Measurements from ENCODE around the gene TAS1R2.
"Not testable (repeated sequence)": the region's sequence is repeated elsewhere in the genome, so short reads cannot be mapped to it uniquely, and the experiment has no call there.

Gene TAS1R2

DNA sequence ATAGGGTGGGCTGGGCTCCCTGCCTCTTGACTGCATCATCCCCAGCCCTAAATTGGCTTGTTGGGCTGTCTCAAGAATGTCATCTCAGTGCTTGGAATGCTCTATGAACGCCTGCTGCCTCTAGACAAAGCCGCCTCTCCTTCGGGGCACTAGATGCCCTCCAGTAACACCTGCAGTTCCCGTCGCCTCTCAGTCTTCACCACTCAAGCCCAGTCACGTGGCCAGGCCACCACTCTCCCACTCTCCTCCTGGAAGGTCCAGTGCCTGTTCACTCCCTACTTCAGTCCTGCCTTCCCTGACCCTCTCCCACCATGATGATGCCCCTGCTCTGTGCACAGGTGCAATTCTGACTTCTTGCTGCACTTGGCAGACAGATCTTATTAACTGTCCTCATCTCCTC lies 7.0 kb downstream of the TAS1R2 start:
- ATAC-seq: no peak
- TF ChIP-seq RARB (CRISPR knock-in tag; IDR thresholded peaks at IDR 0.05) (no peak), ZNF8 (CRISPR knock-in tag; IDR thresholded peaks at IDR 0.05) (no peak), GLIS3 (CRISPR knock-in tag; IDR thresholded peaks at IDR 0.05) (no peak), TCF4 (CRISPR knock-in tag; IDR thresholded peaks at IDR 0.05; ENCODE audit: borderline replicate concordance) (no peak), ZFP3 (CRISPR knock-in tag; IDR thresholded peaks at IDR 0.05) (no peak), OSR1 (CRISPR knock-in tag; IDR thresholded peaks at IDR 0.05) (no peak), ZNF565 (CRISPR knock-in tag; conservative IDR thresholded peaks at IDR 0.05; ENCODE audit: low read depth) (no peak), ZFP30 (CRISPR knock-in tag; IDR thresholded peaks at IDR 0.05) (no peak), PATZ1 (CRISPR knock-in tag; IDR thresholded peaks at IDR 0.05; ENCODE audit: borderline replicate concordance) (no peak), ZC3H10 (CRISPR knock-in tag; IDR thresholded peaks at IDR 0.05) (no peak)
- TF ChIP-seq, protein P1, sequence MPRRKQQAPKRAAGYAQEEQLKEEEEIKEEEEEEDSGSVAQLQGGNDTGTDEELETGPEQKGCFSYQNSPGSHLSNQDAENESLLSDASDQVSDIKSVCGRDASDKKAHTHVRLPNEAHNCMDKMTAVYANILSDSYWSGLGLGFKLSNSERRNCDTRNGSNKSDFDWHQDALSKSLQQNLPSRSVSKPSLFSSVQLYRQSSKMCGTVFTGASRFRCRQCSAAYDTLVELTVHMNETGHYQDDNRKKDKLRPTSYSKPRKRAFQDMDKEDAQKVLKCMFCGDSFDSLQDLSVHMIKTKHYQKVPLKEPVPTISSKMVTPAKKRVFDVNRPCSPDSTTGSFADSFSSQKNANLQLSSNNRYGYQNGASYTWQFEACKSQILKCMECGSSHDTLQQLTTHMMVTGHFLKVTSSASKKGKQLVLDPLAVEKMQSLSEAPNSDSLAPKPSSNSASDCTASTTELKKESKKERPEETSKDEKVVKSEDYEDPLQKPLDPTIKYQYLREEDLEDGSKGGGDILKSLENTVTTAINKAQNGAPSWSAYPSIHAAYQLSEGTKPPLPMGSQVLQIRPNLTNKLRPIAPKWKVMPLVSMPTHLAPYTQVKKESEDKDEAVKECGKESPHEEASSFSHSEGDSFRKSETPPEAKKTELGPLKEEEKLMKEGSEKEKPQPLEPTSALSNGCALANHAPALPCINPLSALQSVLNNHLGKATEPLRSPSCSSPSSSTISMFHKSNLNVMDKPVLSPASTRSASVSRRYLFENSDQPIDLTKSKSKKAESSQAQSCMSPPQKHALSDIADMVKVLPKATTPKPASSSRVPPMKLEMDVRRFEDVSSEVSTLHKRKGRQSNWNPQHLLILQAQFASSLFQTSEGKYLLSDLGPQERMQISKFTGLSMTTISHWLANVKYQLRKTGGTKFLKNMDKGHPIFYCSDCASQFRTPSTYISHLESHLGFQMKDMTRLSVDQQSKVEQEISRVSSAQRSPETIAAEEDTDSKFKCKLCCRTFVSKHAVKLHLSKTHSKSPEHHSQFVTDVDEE (CRISPR knock-in tag; IDR thresholded peaks at IDR 0.05): no peak

DNA sequence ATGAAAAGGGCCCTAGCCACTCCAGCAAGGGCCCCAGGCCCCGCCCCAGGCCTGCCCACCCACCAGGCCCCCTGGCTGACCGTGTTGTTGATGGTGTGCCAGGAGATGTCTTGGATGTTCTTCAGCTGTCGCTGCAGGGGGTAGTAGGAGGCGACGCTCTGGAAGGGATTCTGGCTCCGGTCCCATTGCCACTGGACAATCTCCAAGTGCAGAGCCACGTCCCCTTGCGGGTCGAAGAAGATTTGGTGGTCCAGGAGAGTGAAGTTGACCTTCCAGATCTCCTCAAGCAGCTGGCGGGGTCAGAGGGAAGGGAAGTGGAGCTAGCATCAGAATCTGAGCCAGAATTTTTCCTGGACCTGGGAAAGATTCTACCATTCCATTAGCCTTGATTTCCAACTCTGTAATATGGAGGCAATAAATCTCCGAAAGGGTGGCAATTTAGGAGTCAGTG lies 10.2 kb downstream of the TAS1R2 start:
- no peak for TF ChIP-seq ESRRG (CRISPR knock-in tag; IDR thresholded peaks at IDR 0.05)
- no peak for ATAC-seq

- not testable (repeated sequence) for ATAC-seq
Measured at GRCh38 chr1:18847723-18848122, 11.7 kb downstream of the TAS1R2 start.

GRCh38 chr1:18840145-18840544 lies 19.3 kb downstream of the TAS1R2 start:
- ATAC-seq: no peak
- TF ChIP-seq ZNF565 (CRISPR knock-in tag; conservative IDR thresholded peaks at IDR 0.05; ENCODE audit: low read depth) (no peak), PPARA (CRISPR knock-in tag; IDR thresholded peaks at IDR 0.05; ENCODE audit: borderline replicate concordance) (no peak), CREB5 (CRISPR knock-in tag; IDR thresholded peaks at IDR 0.05; ENCODE audit: low read depth) (no peak), ZNF8 (CRISPR knock-in tag; IDR thresholded peaks at IDR 0.05) (no peak), ISL1 (CRISPR knock-in tag; IDR thresholded peaks at IDR 0.05) (no peak), ESRRG (CRISPR knock-in tag; IDR thresholded peaks at IDR 0.05) (no peak), ZFP30 (CRISPR knock-in tag; IDR thresholded peaks at IDR 0.05) (no peak), BACH2 (CRISPR knock-in tag; IDR thresholded peaks at IDR 0.05; ENCODE audit: borderline replicate concordance) (no peak), TOX (CRISPR knock-in tag; IDR thresholded peaks at IDR 0.05; ENCODE audit: borderline replicate concordance) (no peak)

DNA sequence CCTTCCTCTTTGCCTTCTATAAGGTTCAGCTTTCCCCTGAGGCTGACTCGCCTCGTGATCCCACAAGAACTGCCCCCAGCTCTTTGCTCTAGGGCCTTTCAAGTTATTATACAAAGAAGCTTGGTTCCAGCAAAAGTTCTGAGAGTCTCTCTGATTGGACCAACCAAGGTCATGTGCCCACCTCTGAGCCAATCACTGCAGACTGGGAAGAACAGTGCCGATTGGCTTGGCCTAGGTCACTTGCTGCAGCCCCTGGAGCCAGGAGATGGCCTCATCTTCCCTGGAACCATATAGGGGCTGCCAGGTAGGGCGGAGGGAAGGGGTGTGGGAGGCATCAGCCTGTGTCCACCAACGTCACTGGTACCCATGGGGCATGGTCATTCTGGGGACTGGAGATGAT lies 22.8 kb downstream of the TAS1R2 start:
- TF ChIP-seq ESRRG (CRISPR knock-in tag; IDR thresholded peaks at IDR 0.05) (no peak), BACH2 (CRISPR knock-in tag; IDR thresholded peaks at IDR 0.05; ENCODE audit: borderline replicate concordance) (no peak), TCF4 (CRISPR knock-in tag; IDR thresholded peaks at IDR 0.05; ENCODE audit: borderline replicate concordance) (no peak), ZFP30 (CRISPR knock-in tag; IDR thresholded peaks at IDR 0.05) (no peak), PPARA (CRISPR knock-in tag; IDR thresholded peaks at IDR 0.05; ENCODE audit: borderline replicate concordance) (no peak)
- peak; percentile 46; the same call in 1 of the 3 replicates for ATAC-seq

DNA sequence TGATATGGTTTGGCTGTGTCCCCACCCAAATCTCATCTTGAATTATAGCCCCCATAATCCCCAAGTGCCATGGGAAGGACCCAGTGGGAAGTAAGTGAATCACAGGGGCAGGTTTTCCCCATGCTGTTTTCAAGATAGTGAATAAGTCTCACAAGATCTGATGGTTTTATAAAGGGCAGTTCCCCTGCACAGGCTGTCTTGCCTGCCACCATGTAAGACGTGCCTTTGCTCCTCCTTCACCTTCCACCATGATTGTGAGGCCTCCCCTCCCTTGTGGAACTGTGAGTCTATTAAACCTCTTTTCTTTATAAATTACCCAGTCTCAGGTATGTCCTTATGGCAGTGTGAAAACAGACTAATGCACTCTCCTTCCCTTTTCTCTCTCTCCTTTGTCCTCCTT lies 27.1 kb downstream of the TAS1R2 start:
- ATAC-seq: not testable (repeated sequence)

DNA sequence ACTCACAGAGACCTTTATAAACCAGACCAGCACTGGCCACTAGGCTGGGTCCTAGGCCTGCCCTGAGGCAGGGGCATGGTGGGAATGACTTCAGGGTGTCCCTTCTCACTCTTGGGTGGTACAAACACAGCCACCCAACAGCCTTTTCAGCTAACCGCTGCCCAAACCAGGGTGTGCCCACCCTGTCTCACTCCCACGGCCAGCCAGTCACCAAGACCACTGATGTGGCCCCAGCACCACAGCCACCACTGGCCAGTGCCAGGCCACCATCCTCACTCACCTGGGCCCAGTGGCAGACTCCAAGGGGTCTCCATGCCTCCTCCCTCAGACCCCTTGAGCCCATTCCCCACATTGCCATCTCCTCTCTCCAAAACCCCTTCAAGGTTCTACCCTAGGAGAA lies 27.8 kb downstream of the TAS1R2 start:
- ATAC-seq: no peak
- TF ChIP-seq BACH2 (CRISPR knock-in tag; IDR thresholded peaks at IDR 0.05; ENCODE audit: borderline replicate concordance) (no peak), ARNTL (CRISPR knock-in tag; IDR thresholded peaks at IDR 0.05; ENCODE audit: borderline replicate concordance, low read depth) (no peak), PPARA (CRISPR knock-in tag; IDR thresholded peaks at IDR 0.05; ENCODE audit: borderline replicate concordance) (no peak), CSDC2 (CRISPR knock-in tag; IDR thresholded peaks at IDR 0.05) (no peak), GLIS3 (CRISPR knock-in tag; IDR thresholded peaks at IDR 0.05) (no peak), PATZ1 (CRISPR knock-in tag; IDR thresholded peaks at IDR 0.05; ENCODE audit: borderline replicate concordance) (no peak), OSR1 (CRISPR knock-in tag; IDR thresholded peaks at IDR 0.05) (no peak), TOX (CRISPR knock-in tag; IDR thresholded peaks at IDR 0.05; ENCODE audit: borderline replicate concordance) (no peak), ZNF8 (CRISPR knock-in tag; IDR thresholded peaks at IDR 0.05) (no peak), TCF4 (CRISPR knock-in tag; IDR thresholded peaks at IDR 0.05; ENCODE audit: borderline replicate concordance) (no peak), ZC3H10 (CRISPR knock-in tag; IDR thresholded peaks at IDR 0.05) (no peak), ZNF565 (CRISPR knock-in tag; conservative IDR thresholded peaks at IDR 0.05; ENCODE audit: low read depth) (no peak), ZFP3 (CRISPR knock-in tag; IDR thresholded peaks at IDR 0.05) (no peak), CREB5 (CRISPR knock-in tag; IDR thresholded peaks at IDR 0.05; ENCODE audit: low read depth) (no peak)
